HCT116 (cell line): ENCODE data around the gene CARD9. TPM values are rescaled to one million over a fixed set of nuclear protein-coding genes. Genes with fewer than 3 reads are reported as not detected.

ENCODE experiments used
- ATAC-seq: fragments of 200-7000 bp; cut with Tn5 transposase; 2 replicates; pipeline ENCODE4 v1.9.1; 2020; ENCODE audit warnings: mild to moderate bottlenecking, moderate library complexity
- BruUV-seq: library from RNA; stranded (reverse); fragments of 400-500 nt; replicated peaks from 2 replicates; lab custom pipeline; 2021; lab: Mats Ljungman, UMichigan
- CTCF ChIA-PET: fragments of 300-600 bp; sonication (Branson Sonifier 250); formaldehyde crosslinking; loops from one replicate; lab custom pipeline; 2021; ENCODE audit warnings: antibody characterized with exemption; lab: Charles Lee
- POLR2A ChIA-PET: fragments of 300-600, 350-600 bp; sonication (Branson Sonifier 250); formaldehyde crosslinking; loops from one replicate; lab custom pipeline; 2021; ENCODE audit warnings: antibody characterized with exemption; lab: Charles Lee
- RAD21 ChIA-PET, 2 experiments: fragments of 300-600 bp; sonication (Branson Sonifier 250); formaldehyde crosslinking; loops; one replicate each; lab custom pipeline; 2023; ENCODE audit warnings: low total read pairs in 2 of 2; ENCODE audit not compliant: uncharacterized antibody in 2 of 2, unreplicated experiment in 2 of 2, low non-redundant PET in 1 of 2; lab: Charles Lee
- DNase-seq: peaks from one replicate; pipeline ENCODE4 v3.0.0-alpha.2; 2010; ENCODE audit warnings: low read depth, low spot score
- H2AFZ ChIP-seq: fragments of 200-600 bp; shearing (Covaris generic), sonication (generic); 2 replicates; pipeline ENCODE4 v1.6.1; 2017; ENCODE audit warnings: low read depth, mixed run types, mixed read lengths, antibody characterized with exemption, low read length; ENCODE audit not compliant: poor library complexity, severe bottlenecking
- H3K27ac ChIP-seq: 2 replicates; pipeline ENCODE4 v1.5.1; 2012; ENCODE audit warnings: low read depth, low read length
- H3K27me3 ChIP-seq: fragments of 200-600 bp; sonication (generic); 2 replicates; pipeline ENCODE4 v1.6.1; 2016; ENCODE audit warnings: mixed run types, low read length, mixed read lengths; ENCODE audit not compliant: insufficient read depth
- H3K36me3 ChIP-seq, 2 experiments: fragments of 200-500 bp in 1 of 2; fragments of 200-600 bp in 1 of 2; sonication (Bioruptor generic) in 1 of 2; sonication (generic) in 1 of 2; 2 replicates each; pipeline versions ENCODE4 v1.5.1 to v1.6.1; 2014 to 2016; ENCODE audit warnings: low read length in 2 of 2, inconsistent platforms in 1 of 2, mixed read lengths in 1 of 2, mixed run types in 1 of 2; ENCODE audit not compliant: insufficient read depth in 2 of 2, control insufficient read depth in 1 of 2
- H3K4me1 ChIP-seq, 2 experiments: fragments of 200-600 bp in 1 of 2; sonication (generic) in 1 of 2; 2 replicates each; pipeline versions ENCODE4 v1.5.1 to v1.6.1; 2012 to 2017; ENCODE audit warnings: low read length in 2 of 2, inconsistent platforms in 1 of 2, mild to moderate bottlenecking in 1 of 2, mixed read lengths in 1 of 2, mixed run types in 1 of 2, moderate library complexity in 1 of 2; ENCODE audit not compliant: insufficient read depth in 2 of 2, control insufficient read depth in 1 of 2
- H3K4me2 ChIP-seq: fragments of 200-600 bp; sonication (generic); 2 replicates; pipeline ENCODE4 v1.6.1; 2017; ENCODE audit warnings: mixed run types, low read length, mixed read lengths
- H3K4me3 ChIP-seq, 2 experiments: fragments of 200-600 bp in 1 of 2; sonication (generic) in 1 of 2; replicated peaks in 1 of 2; 2 replicates each; pipeline ENCODE4 v1.5.1; 2011 to 2016; ENCODE audit warnings: low read length in 2 of 2, control low read depth in 1 of 2, low read depth in 1 of 2, mild to moderate bottlenecking in 1 of 2, mixed read lengths in 1 of 2, mixed run types in 1 of 2
- H3K79me2 ChIP-seq: fragments of 200-600 bp; sonication (generic); 2 replicates; pipeline ENCODE4 v1.6.1; 2017; ENCODE audit warnings: mild to moderate bottlenecking, mixed run types, low read length, moderate library complexity, mixed read lengths; ENCODE audit not compliant: insufficient read depth
- H3K9ac ChIP-seq: fragments of 200-600 bp; sonication (generic); 2 replicates; pipeline ENCODE4 v1.6.1; 2016; ENCODE audit warnings: low read length, mixed read lengths
- H3K9me2 ChIP-seq: fragments of 200-600 bp; sonication (generic), shearing (Covaris generic); 2 replicates; pipeline ENCODE4 v1.6.1; 2017; ENCODE audit warnings: mixed run types, mild to moderate bottlenecking, moderate library complexity; ENCODE audit not compliant: insufficient read depth
- H3K9me3 ChIP-seq, 2 experiments: fragments of 200-500 bp in 1 of 2; fragments of 200-600 bp in 1 of 2; sonication (Bioruptor generic) in 1 of 2; sonication (generic) in 1 of 2; 2 replicates each; pipeline ENCODE4 v1.6.1; 2014 to 2017; ENCODE audit warnings: low read length in 2 of 2, mixed read lengths in 2 of 2, inconsistent platforms in 1 of 2, low read depth in 1 of 2, mild to moderate bottlenecking in 1 of 2, mixed run types in 1 of 2, moderate library complexity in 1 of 2; ENCODE audit not compliant: control insufficient read depth in 1 of 2, insufficient read depth in 1 of 2
- H4K20me1 ChIP-seq: fragments of 200-600 bp; sonication (generic), shearing (Covaris generic); 2 replicates; pipeline ENCODE4 v1.6.1; 2017; ENCODE audit warnings: mixed run types, mild to moderate bottlenecking, moderate library complexity; ENCODE audit not compliant: insufficient read depth
- CBX3 ChIP-seq: IDR thresholded peaks from 2 replicates; pipeline ENCODE4 v1.6.1; 2012; ENCODE audit warnings: low read depth
- CEBPB ChIP-seq: IDR thresholded peaks from 2 replicates; pipeline ENCODE4 v1.6.1; 2012; ENCODE audit warnings: low read depth
- EGR1 ChIP-seq: IDR thresholded peaks from 2 replicates; pipeline ENCODE4 v1.6.1; 2012; ENCODE audit warnings: low read depth
- ELF1 ChIP-seq: IDR thresholded peaks from 2 replicates; pipeline ENCODE4 v1.6.1; 2012; ENCODE audit warnings: low read depth, borderline replicate concordance
- EZH2 ChIP-seq: fragments of 200-600 bp; sonication (generic); IDR thresholded peaks from 2 replicates; pipeline ENCODE4 v1.6.1; 2017; ENCODE audit warnings: antibody characterized with exemption, mixed run types
- FOSL1 ChIP-seq: IDR thresholded peaks from 2 replicates; pipeline ENCODE4 v1.6.1; 2012; ENCODE audit warnings: low read depth
- JUND ChIP-seq: IDR thresholded peaks from 2 replicates; pipeline ENCODE4 v1.6.1; 2012
- POLR2A ChIP-seq: IDR thresholded peaks from 2 replicates; pipeline ENCODE4 v1.7.0; 2011; ENCODE audit warnings: borderline replicate concordance; ENCODE audit not compliant: insufficient read depth, insufficient read length; ENCODE audit errors: extremely low read depth
- POLR2AphosphoS5 ChIP-seq: IDR thresholded peaks from 2 replicates; pipeline ENCODE4 v1.6.1; 2011; ENCODE audit warnings: mild to moderate bottlenecking, low read depth, low read length, moderate library complexity
- RAD21 ChIP-seq: IDR thresholded peaks from 2 replicates; pipeline ENCODE4 v1.6.1; 2012; ENCODE audit warnings: low read depth, mild to moderate bottlenecking
- SIN3A ChIP-seq: IDR thresholded peaks from 2 replicates; pipeline ENCODE4 v1.6.1; 2012; ENCODE audit warnings: low read depth
- SP1 ChIP-seq: IDR thresholded peaks from 2 replicates; pipeline ENCODE4 v1.6.1; 2012; ENCODE audit warnings: low read depth
- TCF7L2 ChIP-seq: IDR thresholded peaks from 2 replicates; pipeline ENCODE4 v1.7.0; 2011; ENCODE audit warnings: borderline replicate concordance, inconsistent platforms; ENCODE audit not compliant: insufficient read depth, insufficient read length; ENCODE audit errors: extremely low read depth
- YY1 ChIP-seq: IDR thresholded peaks from 2 replicates; pipeline ENCODE4 v1.6.1; 2011; ENCODE audit warnings: low read length, low read depth, moderate library complexity, mild to moderate bottlenecking; ENCODE audit not compliant: insufficient replicate concordance; ENCODE audit errors: extremely low read depth
- intact Hi-C: fragments of 100-400 bp; cut with micrococcal nuclease; formaldehyde crosslinking; loops from 2 replicates; pipeline ENCODE4 v1.10.0; 2022
- total RNA-seq: library from RNA; stranded (reverse); gene quantifications from one replicate; pipeline ENCODE4 v1.2.1, GENCODE V29; 2021; ENCODE audit not compliant: unreplicated experiment
- TF ChIP-seq, protein P1 (sequence below): IDR thresholded peaks from 2 replicates; pipeline ENCODE4 v1.6.1; 2011; ENCODE audit warnings: mild to moderate bottlenecking, low read length, moderate library complexity; ENCODE audit not compliant: insufficient replicate concordance; ENCODE audit errors: extremely low read depth
- TF ChIP-seq, protein P2 (sequence below): IDR thresholded peaks from 2 replicates; pipeline ENCODE4 v1.6.1; 2012; ENCODE audit warnings: low read depth
- TF ChIP-seq, protein P3 (sequence below): IDR thresholded peaks from 2 replicates; pipeline ENCODE4 v1.6.1; 2012

CARD9 gene
- total RNA-seq, 1 experiment from 2014 or later: 1.2 TPM

DNA sequence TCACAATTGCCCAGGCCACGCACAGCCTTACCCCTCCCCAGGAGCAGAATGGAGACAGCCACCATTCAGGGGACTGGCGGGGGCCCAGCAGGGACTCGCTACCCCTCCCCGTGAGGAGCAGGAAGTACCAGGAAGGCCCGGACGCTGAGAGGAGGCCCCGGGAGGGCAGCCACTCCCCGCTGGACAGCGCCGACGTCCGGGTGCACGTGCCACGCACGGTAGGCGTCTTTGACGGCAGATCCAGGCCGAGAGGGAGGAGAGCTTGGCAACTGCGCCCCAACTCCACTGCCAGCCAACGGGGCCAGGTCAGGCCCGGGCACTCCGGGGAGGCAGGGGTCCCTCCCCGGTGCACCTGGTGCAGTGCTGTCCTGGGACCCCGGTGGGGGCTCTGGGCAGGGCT lies 23.9 kb downstream of the CARD9 start:
- Histone ChIP-seq H3K4me2 (no peak overlapping the region), H2AFZ (no peak overlapping the region), H3K4me1 (peaks cover 14 to 32% of the 10 kb centered on the region in 2 experiments; a peak in 3 of 4 replicates), H3K4me3 (no peak overlapping the region), H4K20me1 (no peaks in the 10 kb centered on the region), H3K9me2 (no peaks in the 10 kb centered on the region), H3K36me3 (no peaks in the 10 kb centered on the region), H3K9me3 (no peaks in the 10 kb centered on the region), H3K9ac (no peak overlapping the region)
- CTCF ChIA-PET: no interaction called here
- no peak for ATAC-seq
- TF ChIP-seq RAD21 (no peak), POLR2AphosphoS5 (no peak), TCF7L2 (no peak), JUND (no peak), YY1 (no peak), SP1 (no peak), EGR1 (no peak), FOSL1 (no peak), SIN3A (no peak), CEBPB (no peak), EZH2 (no peak), POLR2A (no peak), ELF1 (no peak), CBX3 (no peak)
- TF ChIP-seq, protein P1, sequence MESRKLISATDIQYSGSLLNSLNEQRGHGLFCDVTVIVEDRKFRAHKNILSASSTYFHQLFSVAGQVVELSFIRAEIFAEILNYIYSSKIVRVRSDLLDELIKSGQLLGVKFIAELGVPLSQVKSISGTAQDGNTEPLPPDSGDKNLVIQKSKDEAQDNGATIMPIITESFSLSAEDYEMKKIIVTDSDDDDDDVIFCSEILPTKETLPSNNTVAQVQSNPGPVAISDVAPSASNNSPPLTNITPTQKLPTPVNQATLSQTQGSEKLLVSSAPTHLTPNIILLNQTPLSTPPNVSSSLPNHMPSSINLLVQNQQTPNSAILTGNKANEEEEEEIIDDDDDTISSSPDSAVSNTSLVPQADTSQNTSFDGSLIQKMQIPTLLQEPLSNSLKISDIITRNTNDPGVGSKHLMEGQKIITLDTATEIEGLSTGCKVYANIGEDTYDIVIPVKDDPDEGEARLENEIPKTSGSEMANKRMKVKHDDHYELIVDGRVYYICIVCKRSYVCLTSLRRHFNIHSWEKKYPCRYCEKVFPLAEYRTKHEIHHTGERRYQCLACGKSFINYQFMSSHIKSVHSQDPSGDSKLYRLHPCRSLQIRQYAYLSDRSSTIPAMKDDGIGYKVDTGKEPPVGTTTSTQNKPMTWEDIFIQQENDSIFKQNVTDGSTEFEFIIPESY: no peak
- TF ChIP-seq, protein P2, sequence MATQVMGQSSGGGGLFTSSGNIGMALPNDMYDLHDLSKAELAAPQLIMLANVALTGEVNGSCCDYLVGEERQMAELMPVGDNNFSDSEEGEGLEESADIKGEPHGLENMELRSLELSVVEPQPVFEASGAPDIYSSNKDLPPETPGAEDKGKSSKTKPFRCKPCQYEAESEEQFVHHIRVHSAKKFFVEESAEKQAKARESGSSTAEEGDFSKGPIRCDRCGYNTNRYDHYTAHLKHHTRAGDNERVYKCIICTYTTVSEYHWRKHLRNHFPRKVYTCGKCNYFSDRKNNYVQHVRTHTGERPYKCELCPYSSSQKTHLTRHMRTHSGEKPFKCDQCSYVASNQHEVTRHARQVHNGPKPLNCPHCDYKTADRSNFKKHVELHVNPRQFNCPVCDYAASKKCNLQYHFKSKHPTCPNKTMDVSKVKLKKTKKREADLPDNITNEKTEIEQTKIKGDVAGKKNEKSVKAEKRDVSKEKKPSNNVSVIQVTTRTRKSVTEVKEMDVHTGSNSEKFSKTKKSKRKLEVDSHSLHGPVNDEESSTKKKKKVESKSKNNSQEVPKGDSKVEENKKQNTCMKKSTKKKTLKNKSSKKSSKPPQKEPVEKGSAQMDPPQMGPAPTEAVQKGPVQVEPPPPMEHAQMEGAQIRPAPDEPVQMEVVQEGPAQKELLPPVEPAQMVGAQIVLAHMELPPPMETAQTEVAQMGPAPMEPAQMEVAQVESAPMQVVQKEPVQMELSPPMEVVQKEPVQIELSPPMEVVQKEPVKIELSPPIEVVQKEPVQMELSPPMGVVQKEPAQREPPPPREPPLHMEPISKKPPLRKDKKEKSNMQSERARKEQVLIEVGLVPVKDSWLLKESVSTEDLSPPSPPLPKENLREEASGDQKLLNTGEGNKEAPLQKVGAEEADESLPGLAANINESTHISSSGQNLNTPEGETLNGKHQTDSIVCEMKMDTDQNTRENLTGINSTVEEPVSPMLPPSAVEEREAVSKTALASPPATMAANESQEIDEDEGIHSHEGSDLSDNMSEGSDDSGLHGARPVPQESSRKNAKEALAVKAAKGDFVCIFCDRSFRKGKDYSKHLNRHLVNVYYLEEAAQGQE: no peak
- TF ChIP-seq, protein P3, sequence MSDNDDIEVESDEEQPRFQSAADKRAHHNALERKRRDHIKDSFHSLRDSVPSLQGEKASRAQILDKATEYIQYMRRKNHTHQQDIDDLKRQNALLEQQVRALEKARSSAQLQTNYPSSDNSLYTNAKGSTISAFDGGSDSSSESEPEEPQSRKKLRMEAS: no peak
- TF ChIP-seq, all 23 proteins: peak for 0
- ChIA-PET RAD21 (no interaction called here), POLR2A (no interaction called here)
- no peaks in the 10 kb centered on the region for H3K27me3 ChIP-seq
- intact Hi-C loops: no loop called here
- no peak overlapping the region for H3K27ac ChIP-seq
- no peaks in the 10 kb centered on the region for H3K79me2 ChIP-seq
- DNase-seq: no peak
- no TSS peak for BruUV-seq
